Measurements from ENCODE around the gene ATP6V0A1.

The ATP6V0A1 gene

DNA sequence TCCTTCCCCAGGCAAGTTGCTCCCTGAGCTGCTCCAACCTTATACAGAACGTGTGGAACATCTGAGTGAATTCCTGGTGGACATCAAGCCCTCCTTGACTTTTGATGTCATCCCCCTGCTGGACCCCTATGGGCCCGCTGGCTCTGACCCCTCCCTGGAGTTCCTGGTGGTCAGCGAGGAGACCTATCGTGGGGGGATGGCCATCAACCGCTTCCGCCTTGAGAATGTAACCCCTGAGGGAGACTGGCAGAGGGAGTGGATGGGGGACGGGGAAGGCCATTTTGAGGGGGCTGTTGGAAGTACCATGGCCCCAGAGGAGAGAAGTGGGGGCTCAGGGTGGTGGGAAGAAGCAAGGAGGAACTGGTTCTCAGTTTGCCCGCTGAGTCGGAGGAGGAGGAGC is 105.3 kb downstream of the ATP6V0A1 start:
- Histone ChIP-seq H3K36me3 (peaks cover 18 to 32% (median 27%) of the 10 kb centered on the region in 3 donors), H3K27ac (no peak overlapping the region), H3K4me1 (peaks cover 4 to 66% (median 55%) of the 10 kb centered on the region in 4 donors), H3K9me3 (no peaks in the 10 kb centered on the region), H3K27me3 (no peaks in the 10 kb centered on the region), H3K4me3 (no peak overlapping the region)
- intact Hi-C loops (cut with DNase I; ENCODE audit: low total_unique reads), result no loop called here
- TF ChIP-seq, protein P1, sequence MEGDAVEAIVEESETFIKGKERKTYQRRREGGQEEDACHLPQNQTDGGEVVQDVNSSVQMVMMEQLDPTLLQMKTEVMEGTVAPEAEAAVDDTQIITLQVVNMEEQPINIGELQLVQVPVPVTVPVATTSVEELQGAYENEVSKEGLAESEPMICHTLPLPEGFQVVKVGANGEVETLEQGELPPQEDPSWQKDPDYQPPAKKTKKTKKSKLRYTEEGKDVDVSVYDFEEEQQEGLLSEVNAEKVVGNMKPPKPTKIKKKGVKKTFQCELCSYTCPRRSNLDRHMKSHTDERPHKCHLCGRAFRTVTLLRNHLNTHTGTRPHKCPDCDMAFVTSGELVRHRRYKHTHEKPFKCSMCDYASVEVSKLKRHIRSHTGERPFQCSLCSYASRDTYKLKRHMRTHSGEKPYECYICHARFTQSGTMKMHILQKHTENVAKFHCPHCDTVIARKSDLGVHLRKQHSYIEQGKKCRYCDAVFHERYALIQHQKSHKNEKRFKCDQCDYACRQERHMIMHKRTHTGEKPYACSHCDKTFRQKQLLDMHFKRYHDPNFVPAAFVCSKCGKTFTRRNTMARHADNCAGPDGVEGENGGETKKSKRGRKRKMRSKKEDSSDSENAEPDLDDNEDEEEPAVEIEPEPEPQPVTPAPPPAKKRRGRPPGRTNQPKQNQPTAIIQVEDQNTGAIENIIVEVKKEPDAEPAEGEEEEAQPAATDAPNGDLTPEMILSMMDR (IDR thresholded peaks at IDR 0.05), result no peak
- no peak for DNase-seq

GRCh38 chr17:42564815-42565522 is 106.3 kb downstream of the ATP6V0A1 start:
- intact Hi-C loops (cut with DNase I; ENCODE audit: low total_unique reads), result no loop called here
- TF ChIP-seq, protein P1 (IDR thresholded peaks at IDR 0.05), result no peak
- Histone ChIP-seq H3K4me1 (peaks cover 4 to 66% (median 54%) of the 10 kb centered on the region in 4 donors), H3K4me3 (no peak overlapping the region), H3K27me3 (no peaks in the 10 kb centered on the region), H3K27ac (no peak overlapping the region), H3K9me3 (no peaks in the 10 kb centered on the region), H3K36me3 (peaks cover 28 to 42% (median 37%) of the 10 kb centered on the region in 3 donors)
- DNase-seq, result no peak

GRCh38 chr17:42565523-42566214 is 107.0 kb downstream of the ATP6V0A1 start:
- no peaks in the 10 kb centered on the region for H3K27me3 ChIP-seq

DNA sequence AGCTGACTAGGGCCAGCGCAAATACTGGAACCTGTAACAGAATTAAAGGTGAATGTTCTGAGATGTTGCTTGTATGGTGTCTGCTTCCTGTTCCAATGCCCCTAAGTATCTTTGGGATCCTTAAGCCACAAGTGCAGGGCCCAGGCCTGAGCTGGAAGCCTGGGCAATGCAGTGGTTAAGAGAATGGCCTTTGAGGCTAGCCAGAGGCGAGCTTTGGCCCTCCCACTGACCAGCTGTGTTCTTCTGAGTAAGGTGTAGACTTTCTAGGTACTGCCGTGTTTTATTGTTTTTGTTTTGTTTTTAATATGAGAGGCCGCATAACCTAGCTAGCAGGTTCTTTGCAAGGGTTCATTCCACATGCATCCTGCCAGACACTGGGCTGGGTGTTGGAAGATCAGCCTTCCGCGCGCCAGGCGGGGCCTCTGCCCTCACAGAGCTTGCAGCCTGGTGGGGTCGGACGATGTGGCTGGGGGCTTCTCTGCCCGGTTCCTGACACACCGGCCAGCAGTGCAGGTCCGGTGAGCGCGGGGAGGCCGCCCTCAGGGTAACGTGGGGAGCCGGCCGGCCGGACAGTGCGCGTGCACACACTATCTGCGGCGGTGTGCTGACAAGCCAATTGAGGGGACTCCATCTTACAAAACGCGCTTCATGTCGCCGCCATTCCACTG is 107.7 kb downstream of the ATP6V0A1 start:
- no peaks in the 10 kb centered on the region for H3K27me3 ChIP-seq
- intact Hi-C loops (cut with DNase I; ENCODE audit: low total_unique reads), result no loop called here

More at GRCh38 chr17:42565523-42566214, 107.0 kb downstream of the ATP6V0A1 start:
- Histone ChIP-seq H3K9me3 (no peaks in the 10 kb centered on the region), H3K4me3 (no peak overlapping the region), H3K27ac (peak overlapping the region in 1 of 2 donors; percentile 92), H3K4me1 (peaks cover 4 to 66% (median 51%) of the 10 kb centered on the region in 4 donors), H3K36me3 (peaks cover 35 to 49% (median 43%) of the 10 kb centered on the region in 3 donors)
- no peak for DNase-seq
- intact Hi-C loops (cut with DNase I; ENCODE audit: low total_unique reads), result no loop called here
- TF ChIP-seq, protein P1 (IDR thresholded peaks at IDR 0.05), result no peak

More for the DNA sequence above, 107.7 kb downstream of the ATP6V0A1 start:
- no peaks in the 10 kb centered on the region for H3K9me3 ChIP-seq
- H3K4me3 ChIP-seq, result peak overlapping the region; percentile 80
- no peak for DNase-seq
- peaks cover 42 to 56% (median 50%) of the 10 kb centered on the region in 3 donors for H3K36me3 ChIP-seq
- peak overlapping the region; percentile 91 to 92 for H3K27ac ChIP-seq
- TF ChIP-seq, protein P1 (IDR thresholded peaks at IDR 0.05), result no peak
- H3K4me1 ChIP-seq, result peaks cover 4 to 65% (median 47%) of the 10 kb centered on the region in 4 donors

Data from tibial artery (tissue), 4 donors.